COLO829 (cell line): Measurements from ENCODE around the gene AKR7A3.
"Not testable (repeated sequence)": the region's sequence is repeated elsewhere in the genome, so short reads cannot be mapped to it uniquely, and the experiment has no call there.

ENCODE experiments used
- DNase-seq: peaks from one replicate; pipeline ENCODE4 v3.0.0; 2012; ENCODE audit warnings: low spot score

Gene AKR7A3

GRCh38 chr1:19287436-19288185 is 959 bp downstream of the AKR7A3 start:
- DNase-seq, result no peak

DNA sequence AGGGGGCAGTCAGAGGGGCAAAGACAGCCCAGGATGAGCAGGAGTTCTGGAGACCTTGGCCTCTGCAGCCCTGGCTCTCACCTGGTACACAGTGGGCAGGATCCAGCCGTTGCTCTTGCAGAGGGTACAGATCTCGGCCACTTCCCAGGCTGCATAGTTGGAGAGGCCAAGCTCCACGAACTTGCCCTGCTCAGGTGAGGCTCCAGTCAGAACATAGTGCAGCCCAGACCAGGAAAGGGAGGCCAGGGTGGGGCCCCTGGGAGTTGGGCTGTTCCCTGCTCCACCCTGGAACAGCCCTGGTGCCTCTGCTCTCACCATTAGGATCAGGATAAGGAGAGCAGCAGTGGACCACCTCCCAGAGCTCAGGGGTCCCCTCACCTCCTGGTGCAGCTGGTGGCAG is 2.8 kb downstream of the AKR7A3 start:
- DNase-seq, result not testable (repeated sequence)

- not testable (repeated sequence) for DNase-seq
Measured at GRCh38 chr1:19285366-19285765, 3.2 kb downstream of the AKR7A3 start.

DNA sequence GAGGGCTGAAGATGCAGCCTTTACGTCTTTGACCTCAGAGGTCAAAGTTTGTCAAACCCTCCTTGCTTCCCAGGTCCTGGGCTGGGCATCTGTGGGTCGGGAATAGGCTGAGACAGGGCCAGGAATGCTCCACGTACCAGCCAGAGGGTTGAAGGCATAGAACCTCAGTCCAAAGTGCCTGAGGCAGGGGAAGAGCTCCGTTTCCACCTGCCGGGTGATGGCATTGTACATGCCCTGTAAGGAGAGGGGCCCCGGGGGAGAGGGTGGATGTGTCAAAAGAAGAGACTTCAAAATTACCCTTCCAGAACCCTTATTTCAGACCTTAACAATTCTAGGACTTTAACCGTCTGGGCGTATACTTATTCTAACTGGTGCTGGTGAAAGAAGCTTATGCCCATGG is 3.7 kb downstream of the AKR7A3 start:
- DNase-seq, result no peak

- DNase-seq, result no peak
Measured at GRCh38 chr1:19283891-19284290, 4.7 kb downstream of the AKR7A3 start.

GRCh38 chr1:19274636-19275035 is 13.9 kb downstream of the AKR7A3 start:
- no peak for DNase-seq

DNA sequence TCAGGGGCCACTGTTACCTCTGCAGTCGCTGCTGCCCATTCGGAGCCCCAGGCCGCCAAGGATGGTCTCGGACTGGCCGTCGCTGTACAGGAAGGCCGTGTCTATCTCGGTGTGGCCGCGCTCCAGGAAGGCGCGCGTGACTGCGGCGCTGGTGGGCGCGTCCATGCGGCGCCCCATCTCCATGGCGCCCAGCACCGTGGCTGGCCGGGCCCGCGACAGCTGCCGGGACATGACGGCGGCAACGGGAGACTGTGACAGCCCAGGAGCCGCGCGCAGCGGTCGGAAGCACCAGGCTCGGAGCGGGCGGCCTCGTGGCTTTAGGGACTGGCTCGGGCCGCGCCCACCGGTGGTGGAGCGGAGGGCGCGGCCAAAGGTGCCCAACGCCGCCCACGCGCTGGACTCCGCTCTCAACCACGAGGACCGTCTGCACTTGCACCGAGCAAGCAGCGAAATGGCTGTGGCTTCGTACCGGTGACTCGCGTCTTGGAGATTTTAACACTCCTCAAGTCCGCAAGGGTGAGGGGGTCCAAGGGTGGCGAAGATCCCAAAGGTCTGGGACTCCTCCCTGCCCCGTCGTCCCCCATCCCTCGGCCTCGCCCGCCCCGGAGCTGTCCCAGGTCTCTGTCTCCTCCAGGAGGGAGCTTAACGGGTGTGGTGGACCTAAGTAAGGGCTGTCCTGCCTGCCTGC is 14.6 kb downstream of the AKR7A3 start:
- DNase-seq, result not testable (repeated sequence)

DNA sequence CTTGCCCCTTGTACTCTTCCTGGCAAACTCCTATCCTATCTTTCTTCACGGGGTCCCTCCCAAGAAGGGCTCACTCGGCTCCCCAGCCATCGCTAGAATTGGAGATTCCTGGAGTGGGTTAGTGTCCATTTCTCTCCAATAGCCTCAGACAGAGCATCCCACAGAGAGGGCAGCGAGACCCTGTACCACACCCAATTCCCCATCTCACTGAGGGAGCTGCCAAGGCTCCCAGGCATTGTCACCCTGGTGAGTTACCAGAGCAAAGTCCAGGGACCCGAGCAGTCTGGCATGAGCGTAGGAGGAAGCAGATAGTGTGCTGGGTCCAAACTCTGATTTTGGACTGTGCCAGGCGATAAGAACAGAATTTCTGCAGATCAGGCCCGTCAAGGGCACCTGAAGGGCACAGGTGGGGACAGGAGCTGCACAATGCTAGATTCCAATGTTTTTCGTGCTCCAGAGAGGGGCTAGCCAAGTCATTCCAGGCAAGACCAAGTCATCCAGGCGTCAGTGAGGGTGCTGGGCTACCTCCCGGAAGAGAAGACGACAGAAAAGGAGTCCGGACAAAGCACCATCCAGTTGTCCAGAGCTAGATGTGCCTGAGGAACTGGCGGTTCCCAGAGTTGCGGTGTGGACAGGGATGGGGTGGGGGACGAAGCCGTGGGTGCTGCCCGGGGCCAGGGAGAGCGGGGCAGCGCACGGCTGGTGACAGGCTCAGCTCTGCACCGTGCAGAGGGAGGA is 15.3 kb downstream of the AKR7A3 start:
- DNase-seq, result no peak

GRCh38 chr1:19272064-19272463 is 16.5 kb downstream of the AKR7A3 start:
- no peak for DNase-seq

GRCh38 chr1:19270343-19270730 is 18.2 kb downstream of the AKR7A3 start:
- DNase-seq, result not testable (repeated sequence)

- not testable (repeated sequence) for DNase-seq
Measured at GRCh38 chr1:19269427-19270342, 18.9 kb downstream of the AKR7A3 start.

GRCh38 chr1:19268445-19268844 is 20.1 kb downstream of the AKR7A3 start:
- no peak for DNase-seq

DNA sequence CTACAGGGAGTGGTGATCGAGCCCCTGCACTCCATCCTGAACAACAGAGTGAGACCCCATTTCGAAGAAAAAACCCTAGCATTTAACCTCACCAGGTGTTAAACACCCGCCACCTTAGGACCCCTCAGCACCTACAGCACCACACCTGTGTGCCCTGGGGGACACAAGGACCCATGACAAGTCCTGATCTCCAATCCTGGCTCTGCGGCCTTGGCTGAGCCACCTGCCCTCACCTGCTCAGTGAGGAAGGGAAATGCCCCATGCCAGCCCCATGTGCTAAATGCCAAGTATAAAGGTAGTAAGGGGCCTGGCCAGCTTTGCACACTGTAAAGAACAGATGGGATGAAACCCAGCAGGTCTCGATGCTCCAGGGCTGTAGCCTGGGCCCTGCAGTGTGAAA is 25.8 kb downstream of the AKR7A3 start:
- no peak for DNase-seq

DNA sequence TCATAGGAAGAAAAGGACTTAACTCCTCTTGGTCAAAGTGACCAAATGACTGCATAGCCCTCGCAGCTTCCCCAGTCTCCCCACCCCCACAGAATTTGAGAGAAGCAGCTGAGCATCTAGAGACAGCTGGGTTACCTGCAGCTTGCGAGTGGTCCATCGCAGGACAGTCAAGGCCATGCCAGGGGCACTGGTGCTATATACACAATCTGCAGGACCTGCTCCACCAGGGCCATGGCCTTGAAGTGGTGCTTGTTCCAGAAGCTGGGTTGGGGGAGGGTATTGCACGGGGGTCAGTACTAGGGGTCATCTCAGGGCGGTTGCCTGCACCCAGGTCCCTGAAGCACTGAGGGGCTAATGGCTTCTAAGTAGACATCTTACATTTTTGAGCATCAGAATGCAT is 26.5 kb downstream of the AKR7A3 start:
- DNase-seq, result no peak

DNA sequence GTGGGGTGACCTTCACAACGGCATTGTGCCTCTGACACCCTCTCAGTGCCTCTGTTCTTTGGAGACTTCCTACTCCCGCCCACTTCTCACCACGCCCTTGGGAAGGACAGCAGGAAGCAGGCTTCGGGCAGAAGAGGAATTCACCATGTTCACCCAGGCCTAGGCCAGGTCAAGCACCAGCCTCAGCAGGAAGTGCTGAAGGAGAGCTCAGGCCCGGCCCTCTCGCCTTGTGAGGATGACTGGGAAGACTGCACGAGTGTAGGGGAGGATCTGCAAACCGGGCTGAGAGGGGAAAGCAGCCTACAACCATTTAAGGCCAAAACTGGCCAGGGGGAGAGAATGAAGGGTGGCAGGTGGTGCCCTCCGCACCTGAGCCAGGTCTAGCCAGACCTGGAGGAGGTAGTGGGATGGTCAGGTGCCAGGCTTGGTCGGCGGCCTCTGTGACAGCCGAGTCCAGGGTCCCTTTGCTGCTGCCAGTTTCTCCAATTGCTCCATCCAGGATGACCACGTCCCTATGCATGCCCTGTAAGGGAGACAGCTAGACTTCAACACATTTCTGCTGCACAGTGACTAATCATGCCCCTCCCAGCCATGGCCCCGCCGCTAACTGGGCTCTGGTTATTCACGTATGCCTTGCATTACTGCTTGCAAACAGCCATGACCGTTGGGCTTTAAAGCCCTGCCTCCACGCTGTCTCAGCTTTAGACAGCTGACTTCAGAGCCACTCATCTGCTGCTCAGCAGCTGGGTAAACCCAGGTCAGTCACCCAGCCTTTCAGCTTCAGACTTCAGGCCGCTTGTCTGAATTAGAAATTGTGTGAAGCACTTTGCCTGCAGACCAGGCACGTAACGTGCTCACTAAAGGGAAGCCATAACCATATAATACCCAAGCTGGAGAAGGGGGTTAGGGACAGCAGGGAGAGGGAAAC is 28.1 kb downstream of the AKR7A3 start:
- DNase-seq, result no peak

GRCh38 chr1:19258353-19258752 is 30.2 kb downstream of the AKR7A3 start:
- no peak for DNase-seq

DNA sequence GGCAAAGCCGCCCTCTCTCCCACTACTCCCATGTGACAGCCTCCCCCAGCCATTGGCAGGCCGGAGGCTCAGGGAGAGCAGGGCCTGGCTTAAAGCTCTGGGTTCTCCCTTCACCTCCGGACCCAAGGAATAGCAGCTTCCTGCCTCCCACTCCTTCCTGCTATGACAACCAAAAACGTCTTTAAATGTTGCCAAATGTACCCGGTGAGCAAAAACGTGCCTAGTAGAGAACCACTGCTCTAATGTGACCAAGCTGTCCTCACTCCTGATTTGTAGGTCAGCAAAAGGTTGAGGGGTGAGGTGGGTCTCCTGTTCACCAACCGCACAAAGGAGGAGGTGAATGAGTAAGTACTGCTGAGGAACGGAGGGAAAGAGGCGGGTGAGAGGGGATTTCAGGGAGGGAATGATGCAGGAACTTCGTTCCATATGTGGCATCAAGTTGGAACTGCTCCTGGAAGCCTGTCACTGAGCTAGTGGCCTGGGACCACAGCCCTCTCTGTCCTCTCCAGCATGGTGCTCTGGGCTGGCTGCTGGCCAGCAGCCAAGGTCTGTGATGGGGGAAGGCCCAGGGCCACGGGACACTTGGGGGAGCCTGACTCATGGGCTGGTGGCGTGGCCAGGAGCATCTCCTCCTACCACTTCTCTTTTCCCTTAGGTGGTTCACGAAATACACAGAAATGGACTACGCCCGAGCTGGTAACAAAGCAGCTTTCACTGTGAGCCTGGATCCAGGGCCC is 31.2 kb downstream of the AKR7A3 start:
- DNase-seq, result no peak

GRCh38 chr1:19256301-19256700 is 32.3 kb downstream of the AKR7A3 start:
- DNase-seq, result not testable (repeated sequence)

DNA sequence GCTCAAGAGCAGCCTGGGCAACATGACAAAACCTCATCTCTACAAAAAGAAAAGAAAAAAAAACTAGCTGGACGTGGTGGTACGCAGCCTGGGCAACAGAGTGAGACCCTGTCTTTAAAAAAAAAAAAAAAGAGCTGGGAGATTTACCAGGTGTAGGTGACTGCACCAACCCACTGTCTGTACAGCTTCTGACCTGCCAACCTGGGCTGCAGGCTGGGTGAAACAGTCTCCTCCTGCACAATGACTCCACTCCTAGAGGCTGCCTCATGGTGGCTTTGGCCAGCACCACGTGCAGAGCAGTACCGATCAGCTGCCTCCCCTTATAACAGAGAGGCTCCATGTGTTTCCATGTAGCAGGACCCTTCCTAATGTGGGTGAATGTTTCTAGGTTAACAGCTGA is 33.3 kb downstream of the AKR7A3 start:
- no peak for DNase-seq

DNA sequence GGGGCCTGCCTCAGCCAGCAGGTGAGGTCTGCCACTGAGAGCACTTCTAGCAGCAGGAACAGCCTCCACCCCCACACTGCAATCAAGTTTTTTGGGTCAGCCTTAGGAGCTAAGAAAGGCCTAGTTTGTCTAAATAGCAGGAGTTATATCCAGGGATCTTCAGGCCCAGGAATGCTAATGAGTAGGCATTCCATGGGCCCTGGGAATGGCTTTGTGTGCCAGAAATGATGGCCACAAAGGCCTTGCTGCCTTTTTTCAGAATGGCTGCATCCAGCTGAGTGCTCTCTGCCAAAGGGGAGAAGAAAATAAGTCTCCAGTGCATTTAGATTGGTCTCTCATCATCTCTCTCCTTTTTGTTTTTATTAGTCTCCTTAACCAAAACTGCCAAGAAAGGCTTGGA is 34.2 kb downstream of the AKR7A3 start:
- DNase-seq, result no peak
